OCI-LY1 (cell line): ENCODE data around the gene SIN3A.
"Not testable (repeated sequence)": the region's sequence is repeated elsewhere in the genome, so short reads cannot be mapped to it uniquely, and the experiment has no call there.

Source experiments
- EZH2 ChIP-seq: fragments of 200-600 bp; sonication (generic), shearing (Covaris generic); IDR thresholded peaks from 2 replicates; pipeline ENCODE4 v1.8.0; 2017; ENCODE audit warnings: borderline replicate concordance, mixed run types, mild to moderate bottlenecking, antibody characterized with exemption, low read length, moderate library complexity, mixed read lengths
- TF ChIP-seq, protein P1 (sequence below): fragments of 200-600 bp; sonication (generic), shearing (Covaris generic); IDR thresholded peaks from 2 replicates; pipeline ENCODE4 v1.5.1; 2017; ENCODE audit warnings: mild to moderate bottlenecking, antibody characterized with exemption, low read length, moderate library complexity, mixed read lengths

DNA sequence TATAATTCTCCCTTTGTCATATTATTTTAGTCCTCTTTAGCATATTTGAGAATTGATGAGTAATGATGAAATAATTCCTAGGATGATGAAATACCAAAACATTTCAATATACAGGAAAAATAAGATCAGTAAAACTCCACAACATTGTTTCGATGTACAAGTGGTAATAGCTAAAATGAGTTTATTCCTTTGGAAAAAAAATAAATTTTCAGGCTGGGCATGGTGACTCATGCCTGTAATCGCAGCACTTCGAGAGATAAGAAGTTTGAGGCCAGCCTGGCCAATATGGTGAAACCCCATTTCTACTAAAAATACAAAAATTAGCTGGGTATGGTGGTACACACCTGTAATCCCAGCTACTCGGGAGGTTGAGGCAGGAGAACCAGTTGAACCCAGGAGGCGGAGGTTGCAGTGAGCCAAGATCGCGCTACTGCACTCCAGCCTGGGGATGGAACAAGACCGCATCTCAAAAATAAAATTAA is 7.5 kb downstream of the SIN3A start:
- TF ChIP-seq, protein P1, sequence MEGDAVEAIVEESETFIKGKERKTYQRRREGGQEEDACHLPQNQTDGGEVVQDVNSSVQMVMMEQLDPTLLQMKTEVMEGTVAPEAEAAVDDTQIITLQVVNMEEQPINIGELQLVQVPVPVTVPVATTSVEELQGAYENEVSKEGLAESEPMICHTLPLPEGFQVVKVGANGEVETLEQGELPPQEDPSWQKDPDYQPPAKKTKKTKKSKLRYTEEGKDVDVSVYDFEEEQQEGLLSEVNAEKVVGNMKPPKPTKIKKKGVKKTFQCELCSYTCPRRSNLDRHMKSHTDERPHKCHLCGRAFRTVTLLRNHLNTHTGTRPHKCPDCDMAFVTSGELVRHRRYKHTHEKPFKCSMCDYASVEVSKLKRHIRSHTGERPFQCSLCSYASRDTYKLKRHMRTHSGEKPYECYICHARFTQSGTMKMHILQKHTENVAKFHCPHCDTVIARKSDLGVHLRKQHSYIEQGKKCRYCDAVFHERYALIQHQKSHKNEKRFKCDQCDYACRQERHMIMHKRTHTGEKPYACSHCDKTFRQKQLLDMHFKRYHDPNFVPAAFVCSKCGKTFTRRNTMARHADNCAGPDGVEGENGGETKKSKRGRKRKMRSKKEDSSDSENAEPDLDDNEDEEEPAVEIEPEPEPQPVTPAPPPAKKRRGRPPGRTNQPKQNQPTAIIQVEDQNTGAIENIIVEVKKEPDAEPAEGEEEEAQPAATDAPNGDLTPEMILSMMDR = not testable (repeated sequence)
- TF ChIP-seq EZH2 = not testable (repeated sequence)
